Smooth muscle cell of bladder (primary cell): ENCODE measurements around the gene ZNF417. TPM values are rescaled to one million over a fixed set of nuclear protein-coding genes. Genes with fewer than 3 reads are reported as not detected.

ENCODE experiments used
- total RNA-seq: library from RNA; depleted of rRNA; stranded (reverse); fragments of >200 nt; gene quantifications from 2 replicates; pipeline ENCODE4 v1.2.3, GENCODE V29; 2014

The ZNF417 gene
- 14.5 and 16.6 TPM in 2 replicates for total RNA-seq

GRCh38 chr19:57916168-57916995 lies at the start of gene ZNF417:
Gene ZNF417 (minus strand): TSS chr19:57916592. CDS start chr19:57916411, 181 bp downstream.

GRCh38 chr19:57947419-57948134 lies 31.2 kb upstream of the ZNF417 start, which contains the start of gene ZNF256:
Gene ZNF256 (minus strand): TSS chr19:57947706. CDS start chr19:57947474, 232 bp downstream.

DNA sequence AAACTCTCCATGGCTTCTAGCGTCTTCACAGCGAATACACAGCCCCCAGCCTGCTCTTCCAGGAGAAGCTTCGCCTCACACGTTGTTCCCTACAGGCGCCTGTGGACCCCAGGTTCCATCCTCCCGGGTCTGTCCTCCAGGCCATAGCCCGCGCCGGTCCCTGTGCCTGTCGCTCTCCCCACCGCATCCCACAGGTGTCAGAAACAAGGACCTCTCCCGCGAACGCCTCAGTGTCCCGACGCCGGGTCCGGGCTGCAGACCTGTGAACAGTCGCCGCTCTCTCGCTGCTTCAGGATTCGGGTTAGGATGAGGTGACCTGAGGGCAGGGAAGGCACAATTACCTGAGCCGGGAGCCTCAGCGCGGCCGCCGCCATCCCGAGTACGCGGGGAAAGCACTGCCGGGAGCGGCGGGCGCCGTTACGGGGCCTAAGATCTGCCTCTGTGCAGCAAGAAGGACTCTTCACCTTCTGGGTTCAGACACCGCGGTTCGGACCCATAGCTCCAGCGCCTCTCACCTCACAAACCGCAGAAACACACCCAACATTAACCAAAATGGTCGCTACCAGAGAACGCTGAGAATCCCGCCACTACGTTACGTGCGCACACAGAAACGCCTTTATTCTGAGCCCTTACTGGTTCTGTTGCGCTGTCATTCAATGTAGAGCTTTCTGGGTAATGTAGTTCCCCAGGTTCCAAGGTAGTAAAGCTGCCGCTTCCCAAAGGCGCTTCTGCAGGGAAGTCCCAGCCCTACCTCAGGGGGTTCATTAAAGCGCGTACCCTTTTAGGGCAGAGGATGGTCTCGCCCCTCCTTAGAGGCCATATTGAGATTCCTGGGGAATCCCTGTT lies 18.7 kb upstream of the ZNF417 start, which contains the start of gene ZNF418:
Gene ZNF418 (minus strand): TSS at position 583 of the 846 bp plus-strand sequence. CDS start 1,580 bp downstream, outside the sequence.

DNA sequence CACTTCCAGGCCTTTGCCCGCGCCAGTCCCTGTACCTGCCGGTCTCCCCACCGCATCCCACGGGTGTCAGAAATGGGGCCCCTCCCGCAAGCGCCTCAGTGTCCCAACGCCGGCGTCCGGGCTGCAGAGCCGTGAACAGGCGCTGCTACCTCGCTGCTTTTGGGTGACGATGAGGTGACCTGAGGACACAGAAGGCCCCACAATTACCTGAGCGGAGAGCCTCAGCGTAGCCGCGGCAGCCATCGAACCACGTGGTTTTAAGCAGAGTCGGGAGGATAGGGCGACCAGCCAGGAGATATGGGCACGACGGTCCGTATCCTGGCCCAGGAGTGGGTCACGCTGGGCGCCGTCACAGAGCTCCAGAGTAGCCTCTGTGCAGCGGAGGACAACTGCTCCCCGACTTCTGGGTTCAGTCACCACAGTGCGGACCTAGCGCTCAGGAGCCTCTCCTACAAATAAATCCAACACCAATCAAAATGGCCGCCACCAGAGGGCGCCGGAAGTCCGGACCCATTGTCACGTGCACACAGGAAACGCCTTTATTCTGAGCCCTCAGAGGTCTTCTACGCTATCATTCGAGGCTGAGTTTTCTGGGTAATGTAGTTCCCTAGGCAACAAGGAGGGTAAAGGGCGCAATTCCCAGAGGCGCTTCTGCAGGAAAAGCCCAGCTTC lies 27.7 kb downstream of the ZNF417 start, which contains the start of gene ZNF814:
Gene ZNF814 (minus strand): TSS at position 478 of the 672 bp plus-strand sequence. CDS start 235 bp downstream, at position 243.

Other genes with a start within 250 kb of the ZNF417 start
- gene ZSCAN4, start 247.7 kb downstream of the ZNF417 start, total RNA-seq, result not detected in 2 replicates
- 4.0 and 4.3 TPM in 2 replicates for gene ZNF551, start 234.6 kb downstream of the ZNF417 start, total RNA-seq
- gene ZNF154, start 207.4 kb downstream of the ZNF417 start, total RNA-seq, result 2.8 and 3.6 TPM in 2 replicates
- gene ZNF671, start 189.0 kb downstream of the ZNF417 start, total RNA-seq, result 8.9 and 9.2 TPM in 2 replicates
- gene ZNF776, start 169.8 kb downstream of the ZNF417 start, total RNA-seq, result 11.2 and 14.1 TPM in 2 replicates
- gene ZNF586, start 146.9 kb downstream of the ZNF417 start, total RNA-seq, result 12.6 and 12.7 TPM in 2 replicates
- gene ZNF552, start 101.7 kb downstream of the ZNF417 start, total RNA-seq, result 4.7 and 6.0 TPM in 2 replicates
- 14.6 and 18.1 TPM in 2 replicates for gene ZNF587B, start 86.3 kb downstream of the ZNF417 start, total RNA-seq
- 18.5 and 20.2 TPM in 2 replicates for gene ZNF587, start 66.7 kb downstream of the ZNF417 start, total RNA-seq
- 3.4 and 3.7 TPM in 2 replicates for gene ZNF814, start 27.6 kb downstream of the ZNF417 start, total RNA-seq
- gene ZNF418, start 18.8 kb upstream of the ZNF417 start, total RNA-seq, result 5.0 and 6.3 TPM in 2 replicates
- gene ZNF256, start 31.1 kb upstream of the ZNF417 start, total RNA-seq, result 3.6 and 3.8 TPM in 2 replicates
- gene C19orf18, start 57.9 kb upstream of the ZNF417 start, total RNA-seq, result 0.14 and 0.18 TPM in 2 replicates
- 10.8 and 14.7 TPM in 2 replicates for gene ZNF606, start 86.2 kb upstream of the ZNF417 start, total RNA-seq
- gene ZSCAN1, start 117.4 kb upstream of the ZNF417 start, total RNA-seq, result not detected in 2 replicates
- gene ZNF135, start 142.7 kb upstream of the ZNF417 start, total RNA-seq, result 4.2 and 5.0 TPM in 2 replicates
- gene ZSCAN18, start 181.6 kb upstream of the ZNF417 start, total RNA-seq, result 25.7 and 27.4 TPM in 2 replicates
- 12.5 and 13.1 TPM in 2 replicates for gene ZNF329, start 234.2 kb upstream of the ZNF417 start, total RNA-seq